ENCODE data around the gene HOXC9.

DNA sequence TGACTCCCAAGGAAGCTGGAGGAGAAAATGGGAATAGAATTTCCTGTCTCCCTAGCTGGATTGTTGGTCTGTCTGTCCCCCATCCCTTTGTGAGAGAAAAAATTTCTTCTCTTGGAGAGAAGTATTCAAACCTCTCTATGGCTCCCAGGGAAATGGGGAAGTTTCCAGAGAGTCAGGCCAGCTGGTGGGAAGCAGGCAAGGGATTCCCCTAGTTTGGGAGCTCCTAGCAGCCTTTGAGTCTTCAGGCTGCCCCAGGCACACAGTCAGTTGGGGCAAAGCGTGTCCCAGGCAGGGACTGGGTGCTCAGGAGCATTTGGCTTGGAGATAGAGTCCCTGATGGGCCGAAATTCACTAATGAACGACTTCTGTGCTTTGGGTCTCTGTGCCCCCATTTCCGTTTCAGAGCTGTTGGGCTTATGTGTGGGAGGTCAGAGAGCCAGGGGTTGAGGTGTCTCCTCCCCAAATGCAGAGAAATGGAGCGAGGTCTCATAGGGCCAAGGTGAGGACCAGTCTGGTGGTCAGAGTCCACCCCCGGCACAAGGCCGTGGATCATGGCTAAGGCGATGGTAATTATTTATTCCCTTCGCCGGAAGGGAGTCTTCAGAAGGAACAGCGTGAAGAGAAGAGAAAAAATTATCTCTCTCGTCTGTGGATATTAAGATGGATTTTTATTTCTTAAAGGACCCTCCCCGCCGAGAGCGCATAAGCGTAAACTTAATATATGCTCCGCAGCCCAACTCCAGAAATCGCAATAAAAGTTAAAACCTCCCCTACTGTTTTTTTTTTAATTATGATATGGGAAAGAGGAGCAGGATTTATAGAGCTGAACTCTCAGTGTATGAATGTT is 6.6 kb upstream of the HOXC9 start:
- TF ChIP-seq, protein P1, sequence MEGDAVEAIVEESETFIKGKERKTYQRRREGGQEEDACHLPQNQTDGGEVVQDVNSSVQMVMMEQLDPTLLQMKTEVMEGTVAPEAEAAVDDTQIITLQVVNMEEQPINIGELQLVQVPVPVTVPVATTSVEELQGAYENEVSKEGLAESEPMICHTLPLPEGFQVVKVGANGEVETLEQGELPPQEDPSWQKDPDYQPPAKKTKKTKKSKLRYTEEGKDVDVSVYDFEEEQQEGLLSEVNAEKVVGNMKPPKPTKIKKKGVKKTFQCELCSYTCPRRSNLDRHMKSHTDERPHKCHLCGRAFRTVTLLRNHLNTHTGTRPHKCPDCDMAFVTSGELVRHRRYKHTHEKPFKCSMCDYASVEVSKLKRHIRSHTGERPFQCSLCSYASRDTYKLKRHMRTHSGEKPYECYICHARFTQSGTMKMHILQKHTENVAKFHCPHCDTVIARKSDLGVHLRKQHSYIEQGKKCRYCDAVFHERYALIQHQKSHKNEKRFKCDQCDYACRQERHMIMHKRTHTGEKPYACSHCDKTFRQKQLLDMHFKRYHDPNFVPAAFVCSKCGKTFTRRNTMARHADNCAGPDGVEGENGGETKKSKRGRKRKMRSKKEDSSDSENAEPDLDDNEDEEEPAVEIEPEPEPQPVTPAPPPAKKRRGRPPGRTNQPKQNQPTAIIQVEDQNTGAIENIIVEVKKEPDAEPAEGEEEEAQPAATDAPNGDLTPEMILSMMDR (IDR thresholded peaks at IDR 0.05) = no peak
- no peak for TF ChIP-seq ZFX (IDR thresholded peaks at IDR 0.05; ENCODE audit: borderline replicate concordance)

Measured in 22Rv1 (cell line).